ENCODE results near the gene PRR5.

DNA sequence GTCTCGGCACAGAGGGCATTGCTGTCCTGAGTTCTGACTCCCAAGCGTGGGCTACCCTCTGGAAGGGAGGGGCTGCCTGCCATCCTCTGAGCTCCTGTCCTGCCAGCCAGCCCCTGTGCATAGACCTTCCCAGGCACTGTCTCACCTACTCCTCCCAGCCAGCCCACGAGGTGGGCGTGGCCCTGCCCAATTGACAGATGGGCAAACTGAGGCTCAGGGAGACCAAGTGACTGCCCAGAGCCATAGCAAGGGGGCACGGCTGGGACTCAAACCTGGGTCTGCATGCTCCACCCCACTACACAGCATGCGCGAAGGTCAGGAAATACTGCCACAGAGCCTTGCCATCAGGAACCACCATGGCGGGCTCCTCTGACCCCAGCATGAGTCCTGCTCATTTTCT, 29.4 kb upstream of the PRR5 start:
- TF ChIP-seq SIN3A (IDR thresholded peaks at IDR 0.05; ENCODE audit: borderline replicate concordance, insufficient read depth, low read length) (no peak), TAF1 (IDR thresholded peaks at IDR 0.05; ENCODE audit: borderline replicate concordance, insufficient read depth, low read length) (no peak)
